ENCODE results near the gene SERPINA4.
"Not testable (repeated sequence)": the region's sequence is repeated elsewhere in the genome, so short reads cannot be mapped to it uniquely, and the experiment has no call there.

SERPINA4 gene

DNA sequence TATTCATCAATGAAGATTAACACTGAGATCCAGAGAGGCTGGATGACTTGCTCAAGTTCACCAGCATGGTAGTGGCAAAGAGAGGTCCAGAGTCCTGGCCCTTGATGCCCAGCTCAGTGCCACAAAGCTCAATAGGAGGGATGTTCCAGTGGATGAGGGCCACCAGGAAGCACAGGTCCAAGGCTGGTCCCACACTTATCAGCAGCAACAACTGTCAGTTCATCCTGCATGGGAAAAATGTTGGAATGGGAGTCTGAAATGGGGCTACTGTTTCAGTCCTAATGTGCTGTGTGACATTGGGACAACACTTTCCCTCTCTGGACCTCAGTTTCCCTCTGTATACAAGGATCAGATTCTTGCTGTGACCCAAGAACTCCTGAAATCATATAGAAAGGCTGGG is 31.2 kb downstream of the SERPINA4 start:
- no peak for DNase-seq (ENCODE audit: low spot score)

DNA sequence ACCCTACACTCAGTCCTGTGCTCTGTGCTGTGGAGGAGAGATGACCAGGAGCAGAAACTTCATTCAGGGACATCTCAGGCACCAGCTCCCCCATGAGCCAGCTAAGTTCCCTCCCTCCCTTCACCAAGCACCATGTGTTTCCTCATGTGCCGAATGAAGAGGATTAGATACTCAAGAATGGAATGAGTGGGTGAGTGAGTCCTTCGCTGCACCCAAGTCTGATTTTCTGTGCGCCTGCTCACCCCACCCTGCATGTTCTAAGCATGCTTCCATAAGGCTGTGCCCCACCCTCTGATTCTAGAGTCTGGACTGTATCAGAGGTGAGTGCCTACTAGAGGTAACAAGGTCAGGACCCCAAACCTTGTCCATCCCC is 32.1 kb downstream of the SERPINA4 start:
- no peak for DNase-seq (ENCODE audit: low spot score)

DNA sequence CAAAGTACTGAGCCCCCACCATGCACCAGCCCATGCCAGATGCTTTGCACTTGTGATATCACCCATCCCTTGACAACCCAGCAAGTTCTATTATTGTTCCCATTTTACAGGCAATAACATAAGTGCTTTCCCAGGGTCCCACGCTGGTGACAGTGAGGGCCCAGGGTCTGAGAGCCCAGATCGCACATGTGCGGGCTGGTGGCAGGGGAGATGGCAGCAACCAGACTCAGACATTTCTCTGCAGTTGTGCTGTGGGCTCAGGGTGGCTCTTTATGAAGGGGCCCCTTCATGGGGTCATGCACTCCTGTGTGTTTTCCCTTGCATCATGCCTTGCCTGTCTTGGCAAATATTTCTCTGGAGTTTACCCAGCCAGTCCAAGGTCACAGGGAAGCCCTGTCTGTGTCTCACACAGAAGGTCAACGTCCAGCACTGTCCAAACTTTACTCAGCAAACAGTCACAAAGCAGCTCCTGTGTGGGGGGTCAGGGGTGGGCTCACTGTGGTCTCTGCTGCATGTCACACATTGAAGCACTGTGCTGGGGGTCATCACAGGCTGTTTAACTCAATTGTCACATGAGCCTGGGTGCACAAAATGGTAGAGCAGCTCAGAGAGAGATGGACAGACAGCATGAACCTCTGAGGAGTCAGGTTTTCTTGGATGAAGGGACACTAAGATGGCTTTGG is 32.6 kb downstream of the SERPINA4 start:
- DNase-seq (ENCODE audit: low spot score), result no peak

DNA sequence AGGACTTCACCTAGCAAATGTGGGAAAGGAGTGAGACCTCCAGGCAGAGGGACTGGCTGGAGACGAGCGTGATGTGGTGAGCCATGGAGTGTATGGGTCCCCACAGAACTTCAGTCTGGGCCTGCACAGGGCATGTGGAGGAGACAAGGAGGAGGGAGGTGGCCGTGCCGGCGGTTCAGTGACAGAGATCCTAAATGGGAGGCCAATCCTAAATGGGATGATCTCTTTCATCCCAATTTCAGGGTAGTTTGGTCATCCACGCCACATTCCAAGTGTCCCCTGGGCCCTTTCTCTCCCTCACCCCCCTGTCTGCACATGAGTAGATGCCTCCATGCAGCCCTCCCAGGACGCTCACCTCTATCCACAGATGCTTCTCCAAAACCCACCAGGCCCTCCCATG is 33.2 kb downstream of the SERPINA4 start:
- no peak for DNase-seq (ENCODE audit: low spot score)

DNA sequence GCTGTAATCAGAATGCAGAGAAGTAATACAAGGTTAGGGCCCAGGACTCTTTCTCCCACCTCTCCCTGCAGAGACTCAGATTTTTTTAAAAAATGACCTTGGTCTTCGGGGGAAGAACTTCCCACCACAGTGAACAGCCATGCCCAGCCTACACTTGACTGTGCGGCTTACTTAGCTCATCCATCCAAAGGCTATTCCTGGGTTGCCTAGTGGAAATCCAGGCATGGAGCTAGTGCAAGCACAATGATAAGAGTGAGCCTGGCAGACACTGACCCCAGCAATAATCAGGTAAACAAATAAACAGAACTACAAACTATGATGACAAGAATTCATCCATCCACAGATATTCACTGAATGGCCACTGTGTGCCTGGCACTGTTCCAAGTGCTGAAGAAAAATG is 34.7 kb downstream of the SERPINA4 start:
- DNase-seq (ENCODE audit: low spot score), result no peak

DNA sequence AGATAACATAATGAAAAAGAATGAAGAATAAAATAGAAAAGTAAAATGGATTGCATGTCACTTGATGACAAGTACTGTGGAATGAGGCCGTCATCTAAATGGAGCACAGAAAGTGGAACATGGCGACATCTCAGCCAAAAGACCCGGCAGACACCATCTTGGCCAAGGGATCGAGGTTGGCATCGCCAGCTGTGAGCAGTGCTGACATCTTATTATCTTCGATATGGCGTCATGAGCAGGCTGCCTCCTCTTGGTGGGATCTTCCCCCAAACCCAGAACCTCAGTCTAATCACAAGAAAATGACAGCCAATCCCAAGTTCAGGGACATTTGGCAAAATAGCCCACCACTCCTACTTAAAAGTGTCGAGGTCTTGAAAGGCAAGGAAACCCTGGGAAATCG is 35.1 kb downstream of the SERPINA4 start:
- no peak for DNase-seq (ENCODE audit: low spot score)

DNA sequence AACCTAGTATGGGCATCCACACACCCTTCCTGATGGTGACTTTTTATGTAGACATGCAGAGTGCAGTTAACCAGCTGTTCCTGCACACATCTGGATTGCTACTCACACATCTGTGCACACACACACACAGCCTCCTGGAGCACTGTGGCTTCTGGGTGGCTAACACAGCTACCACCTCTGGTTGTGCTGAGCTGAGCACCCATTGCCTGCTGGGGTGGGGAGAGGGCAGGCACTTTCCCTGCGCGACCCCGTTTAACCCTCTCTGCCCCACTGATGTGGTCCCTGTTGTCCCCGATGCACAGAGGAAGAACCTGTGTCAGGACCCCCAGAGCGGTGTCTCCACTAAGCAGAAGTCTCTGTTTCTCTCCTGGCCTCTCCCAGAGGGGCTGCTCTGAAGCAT is 36.5 kb downstream of the SERPINA4 start:
- DNase-seq (ENCODE audit: low spot score), result no peak

DNA sequence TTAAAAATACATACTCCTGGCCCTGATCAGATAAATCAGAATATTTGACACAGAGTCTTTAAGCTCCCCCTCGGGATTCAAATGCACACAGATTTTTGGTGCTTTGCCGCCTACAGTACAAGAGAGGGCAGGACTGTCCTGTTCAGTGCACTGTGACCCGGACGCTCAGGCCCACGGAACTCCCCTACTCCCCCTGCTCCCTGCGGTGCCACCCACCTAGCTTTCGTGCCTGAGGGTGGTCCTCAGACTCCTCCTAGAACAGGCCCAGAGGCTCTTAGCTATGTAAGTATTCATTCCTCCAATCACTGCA is 37.2 kb downstream of the SERPINA4 start:
- DNase-seq (ENCODE audit: low spot score), result no peak

DNA sequence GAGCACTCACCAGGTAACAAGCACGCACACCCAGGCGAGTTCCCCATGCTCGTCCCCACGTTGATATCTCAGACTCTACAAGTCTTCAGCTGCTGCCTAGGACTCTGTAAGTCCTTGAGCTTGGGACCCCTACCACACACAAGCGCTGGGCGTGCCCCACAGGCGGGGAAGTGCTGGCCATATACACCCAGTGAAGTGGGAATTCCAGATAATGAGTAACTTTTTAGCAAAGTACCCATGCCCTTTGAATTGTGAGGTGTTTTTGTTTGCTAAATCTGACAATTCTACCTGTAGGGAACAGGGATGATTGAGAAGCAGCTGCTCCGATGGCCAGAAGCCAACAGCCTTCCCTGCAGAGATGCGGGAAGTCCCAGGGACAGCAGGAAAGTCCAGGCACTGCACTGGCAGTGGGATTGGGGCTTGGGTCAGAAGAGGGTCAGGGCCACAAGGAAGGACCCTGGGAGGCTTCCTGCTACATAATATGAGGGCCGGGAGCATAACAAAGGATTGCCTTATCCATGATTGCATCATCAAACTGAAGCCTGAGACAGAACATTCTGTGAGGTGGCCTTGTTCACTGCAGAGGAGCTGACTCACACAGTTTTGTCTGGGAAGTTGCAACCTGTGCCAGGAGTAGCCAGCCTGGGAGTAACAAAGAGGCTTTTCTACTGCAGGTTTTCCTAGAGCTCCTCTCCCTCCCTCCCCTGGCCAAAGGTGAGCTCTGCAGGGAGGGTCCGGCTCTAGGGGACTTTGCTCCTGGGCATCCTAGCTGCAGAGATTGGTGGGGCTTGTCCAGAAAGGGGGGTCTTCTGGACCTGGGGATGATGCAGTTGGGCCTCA is 37.8 kb downstream of the SERPINA4 start:
- DNase-seq (ENCODE audit: low spot score), result peak; percentile 87

DNA sequence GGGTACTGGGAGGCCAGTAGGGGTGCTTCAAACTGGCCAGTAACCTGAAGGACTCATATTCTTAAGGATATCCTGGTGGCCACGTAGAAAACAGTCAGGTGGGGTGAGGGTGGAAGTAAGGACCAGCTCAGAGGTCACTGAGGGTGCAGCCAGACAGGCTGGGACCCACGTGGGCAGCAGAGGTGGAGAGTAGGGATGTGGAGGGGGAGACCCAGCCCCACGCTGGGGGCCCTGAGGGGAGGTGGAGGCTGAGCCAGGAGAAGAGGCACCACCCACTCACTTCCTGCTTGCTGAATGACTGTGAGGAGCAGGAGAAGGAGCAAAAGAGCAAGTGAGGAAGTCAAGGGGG is 38.4 kb downstream of the SERPINA4 start:
- no peak for DNase-seq (ENCODE audit: low spot score)

DNA sequence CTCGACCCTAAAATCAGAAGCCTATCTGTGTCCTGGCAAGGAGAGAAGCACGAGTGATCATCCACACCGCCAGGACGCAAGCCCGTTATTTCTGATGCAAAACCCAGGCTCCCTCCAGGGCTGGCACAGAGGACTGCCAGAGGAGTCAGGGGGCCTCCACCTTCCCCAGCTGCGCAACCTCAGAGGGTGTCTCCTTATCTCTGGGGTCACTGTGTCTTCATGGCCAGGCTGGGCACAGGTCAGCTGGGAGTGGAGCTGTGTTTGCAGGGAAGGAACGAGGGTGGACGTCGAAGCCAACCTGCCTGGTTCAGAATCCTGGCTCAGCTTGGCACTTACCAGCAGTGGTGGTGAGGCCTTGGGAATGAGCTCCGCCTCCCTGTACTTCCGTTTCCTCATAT is 38.9 kb downstream of the SERPINA4 start:
- no peak for DNase-seq (ENCODE audit: low spot score)

DNA sequence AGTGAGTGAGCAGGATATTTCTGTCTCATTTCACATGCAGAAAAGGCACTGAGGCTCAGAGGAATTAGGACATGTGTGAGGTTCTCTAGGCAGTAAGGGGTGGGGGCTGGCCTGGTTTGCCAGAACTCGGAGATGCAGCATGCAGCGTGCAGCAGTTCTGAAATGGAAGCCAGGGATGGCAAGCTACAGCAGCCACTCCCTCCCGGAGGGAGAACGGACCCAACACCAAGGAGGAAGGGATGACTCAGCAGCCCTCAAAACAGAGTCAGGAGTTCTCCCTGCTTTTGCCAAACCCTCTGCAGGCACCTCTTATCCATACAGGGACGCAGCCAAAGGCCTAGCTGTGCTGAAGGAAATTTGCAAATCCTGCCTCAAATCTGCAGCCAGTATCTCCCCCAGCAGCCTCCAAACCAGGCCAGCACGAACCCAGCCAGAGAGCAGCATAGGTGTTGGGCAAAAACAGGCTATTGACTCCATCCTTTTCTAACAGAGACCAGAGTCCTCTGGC is 40.7 kb downstream of the SERPINA4 start:
- peak; percentile 90 for DNase-seq (ENCODE audit: low spot score)

DNA sequence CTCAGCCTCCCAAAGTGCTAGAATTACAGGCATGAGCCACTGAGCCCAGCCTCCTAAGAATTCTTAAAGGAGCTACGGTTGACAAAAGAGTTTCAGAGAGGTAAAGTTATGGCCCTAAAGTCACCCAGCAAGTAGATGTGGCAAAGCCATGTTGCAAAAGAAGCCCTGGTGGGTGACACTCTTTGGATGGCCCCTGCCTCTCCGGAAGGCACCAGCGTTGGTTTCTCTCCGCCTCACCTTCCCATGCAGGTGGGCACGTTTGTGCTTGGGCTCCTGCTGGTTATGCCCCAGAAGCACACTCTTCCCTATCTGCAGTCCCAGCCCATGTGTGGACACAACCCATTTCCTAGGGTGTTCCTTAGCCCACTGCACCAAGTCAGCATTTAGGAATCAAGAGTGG is 41.5 kb downstream of the SERPINA4 start:
- no peak for DNase-seq (ENCODE audit: low spot score)

DNA sequence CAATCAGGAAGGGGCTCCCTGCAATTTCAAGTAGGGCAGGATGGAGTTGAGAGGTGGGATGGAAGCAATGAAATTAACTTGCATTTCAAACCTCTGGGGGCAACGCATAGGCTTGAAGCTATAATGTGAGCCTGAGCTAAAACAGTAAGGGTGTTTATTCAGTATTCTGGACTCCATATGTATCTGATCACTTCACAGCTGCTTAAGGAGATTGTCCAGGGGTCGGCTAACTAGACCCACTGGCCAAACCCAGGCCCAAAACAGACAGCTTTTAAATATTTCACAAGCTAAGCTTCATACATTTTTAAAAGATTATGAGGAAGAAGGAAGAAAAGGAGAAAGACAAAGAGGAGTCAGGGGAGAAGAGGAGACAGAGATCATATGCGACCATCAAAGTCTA is 44.1 kb downstream of the SERPINA4 start:
- DNase-seq (ENCODE audit: low spot score), result no peak

DNA sequence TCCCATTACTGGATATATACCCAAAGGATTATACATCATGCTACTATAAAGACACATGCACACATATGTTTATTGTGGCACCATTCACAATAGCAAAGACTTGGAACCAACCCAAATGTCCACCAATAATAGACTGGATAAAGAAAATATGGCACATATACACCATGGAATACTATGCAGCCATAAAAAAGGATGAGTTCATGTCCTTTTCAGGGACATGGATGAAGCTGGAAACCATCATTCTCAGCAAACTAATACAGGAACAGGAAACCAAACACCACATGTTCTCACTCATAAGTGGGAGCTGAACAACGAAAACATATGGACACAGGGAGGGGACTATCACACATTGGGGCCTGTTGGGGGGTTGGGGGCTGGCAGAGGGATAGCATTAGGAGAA is 47.7 kb downstream of the SERPINA4 start:
- not testable (repeated sequence) for DNase-seq (ENCODE audit: low spot score)

DNA sequence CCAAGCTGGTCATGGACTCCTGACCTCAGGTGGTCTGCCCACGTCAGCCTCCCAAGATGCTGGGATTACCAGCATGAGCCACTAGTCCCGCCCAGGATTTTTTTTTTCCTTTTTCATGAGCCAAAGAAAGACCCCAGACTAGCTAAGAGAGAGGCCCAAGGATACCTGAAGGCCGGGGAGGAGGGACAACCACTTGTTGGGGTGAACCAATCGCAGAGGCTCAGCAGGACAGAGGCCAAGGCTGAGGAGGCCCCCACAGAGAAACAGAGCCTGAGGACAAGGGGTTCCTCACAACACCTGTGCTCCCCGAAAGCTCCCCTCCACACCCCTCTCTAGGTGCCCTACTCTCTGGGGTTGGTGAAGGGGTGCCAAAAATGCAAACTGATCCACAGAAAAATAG is 49.9 kb downstream of the SERPINA4 start:
- no peak for DNase-seq (ENCODE audit: low spot score)

DNA sequence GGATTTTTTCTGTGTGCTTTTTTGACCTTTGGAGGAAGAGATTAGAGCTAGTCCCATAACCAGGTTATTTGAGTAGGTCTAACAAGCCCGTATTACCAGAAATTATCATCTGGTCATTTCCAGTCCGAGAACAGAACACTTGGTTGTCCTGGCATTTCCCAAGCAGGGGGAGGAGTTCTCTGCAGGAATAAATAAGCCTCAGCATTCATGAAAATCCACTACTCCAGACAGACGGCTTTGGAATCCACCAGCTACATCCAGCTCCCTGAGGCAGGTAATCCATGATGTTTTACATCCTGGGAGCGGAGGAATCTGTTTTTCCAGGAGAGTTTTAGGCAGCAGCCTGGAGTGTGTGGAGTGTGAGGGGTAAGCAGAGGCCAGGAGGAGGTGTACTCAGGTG is 50.9 kb downstream of the SERPINA4 start, which contains the start of gene SERPINA3:
Gene SERPINA3 (plus strand): TSS at position 218 of the 400 bp plus-strand sequence. CDS start 2,051 bp downstream, outside the sequence.
- no peak for DNase-seq (ENCODE audit: low spot score)

DNA sequence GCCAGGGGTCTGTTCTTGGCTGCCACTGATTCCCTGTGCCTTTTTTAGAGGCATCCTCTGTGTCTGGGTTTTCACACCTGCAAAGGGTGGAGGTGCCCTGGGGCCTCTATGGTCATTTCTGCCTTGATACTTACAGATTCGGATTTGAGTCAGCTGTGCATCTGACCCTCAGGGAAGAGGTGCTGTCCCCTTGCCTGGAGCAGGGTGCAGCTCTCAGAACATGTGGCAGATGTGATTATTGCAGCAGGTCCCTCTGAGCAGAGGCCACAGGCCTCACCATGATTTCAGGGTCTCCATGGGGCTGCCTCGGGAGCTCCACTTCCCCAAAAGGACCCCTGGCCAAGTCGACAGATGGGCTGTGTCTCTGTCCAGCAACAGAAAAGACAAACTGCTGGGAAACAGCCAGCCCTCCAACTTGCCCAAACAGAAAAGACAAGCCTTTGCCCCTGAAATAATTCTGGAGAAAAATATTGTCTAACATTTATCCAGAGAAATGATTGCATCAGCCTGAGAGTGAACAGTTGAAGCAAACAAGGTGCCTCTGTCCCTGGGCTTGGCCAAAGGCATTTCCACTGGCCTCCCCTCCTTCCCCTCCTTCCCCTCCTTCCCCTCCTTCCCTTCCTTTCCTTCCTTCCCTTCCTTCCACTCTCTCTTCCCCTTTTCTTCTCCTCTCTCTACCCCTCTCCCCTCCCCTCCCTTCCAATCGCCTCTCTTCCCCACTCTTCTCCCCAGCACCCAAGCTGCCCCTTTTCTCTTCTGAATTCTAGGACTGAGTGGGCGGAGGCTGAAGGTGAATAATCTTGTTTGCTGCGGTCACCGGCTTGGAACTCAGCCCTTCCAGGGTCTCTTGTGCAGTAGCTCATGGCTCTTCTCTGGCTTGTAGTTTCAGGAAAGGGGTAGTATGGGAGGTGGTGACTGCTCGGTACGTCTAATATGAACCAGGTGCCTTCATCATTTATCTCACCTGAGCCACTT is 51.6 kb downstream of the SERPINA4 start:
- DNase-seq (ENCODE audit: low spot score), result no peak

DNA sequence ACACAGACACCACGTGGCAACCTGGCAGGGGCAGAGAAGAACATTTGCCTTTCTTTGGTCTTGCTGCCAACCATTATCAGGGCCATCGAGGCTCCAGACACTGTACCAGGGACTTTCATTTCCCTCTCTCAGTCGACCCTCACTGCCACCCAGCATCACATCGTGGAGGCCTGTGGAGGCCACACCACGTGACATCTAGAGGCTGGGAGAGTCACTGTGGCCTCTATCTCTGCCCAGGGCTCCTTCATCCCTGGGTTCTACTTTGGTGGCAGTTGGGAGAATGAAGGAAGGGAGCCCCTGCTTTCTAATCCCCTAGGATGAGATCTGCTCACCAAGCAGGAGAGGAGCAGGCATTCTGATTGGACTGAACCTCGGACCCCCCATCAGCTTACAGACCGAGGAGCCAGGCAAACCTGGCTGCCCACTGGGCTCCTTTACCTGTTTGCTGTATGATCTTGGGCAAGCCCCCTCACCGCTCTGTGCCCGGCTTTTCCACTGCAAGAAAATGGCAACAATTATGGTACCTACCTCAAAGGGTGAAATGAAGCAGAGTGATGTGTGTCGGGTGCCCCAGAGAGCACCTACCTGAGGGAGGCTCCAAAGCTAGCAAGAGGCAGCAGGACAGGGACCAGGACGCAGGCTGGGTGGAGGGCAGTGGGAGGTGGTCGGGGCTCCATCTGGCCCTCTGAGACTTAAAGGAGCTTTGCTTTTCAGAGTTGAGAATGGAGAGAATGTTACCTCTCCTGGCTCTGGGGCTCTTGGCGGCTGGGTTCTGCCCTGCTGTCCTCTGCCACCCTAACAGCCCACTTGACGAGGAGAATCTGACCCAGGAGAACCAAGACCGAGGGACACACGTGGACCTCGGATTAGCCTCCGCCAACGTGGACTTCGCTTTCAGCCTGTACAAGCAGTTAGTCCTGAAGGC is 52.7 kb downstream of the SERPINA4 start:
- DNase-seq (ENCODE audit: low spot score), result no peak

DNA sequence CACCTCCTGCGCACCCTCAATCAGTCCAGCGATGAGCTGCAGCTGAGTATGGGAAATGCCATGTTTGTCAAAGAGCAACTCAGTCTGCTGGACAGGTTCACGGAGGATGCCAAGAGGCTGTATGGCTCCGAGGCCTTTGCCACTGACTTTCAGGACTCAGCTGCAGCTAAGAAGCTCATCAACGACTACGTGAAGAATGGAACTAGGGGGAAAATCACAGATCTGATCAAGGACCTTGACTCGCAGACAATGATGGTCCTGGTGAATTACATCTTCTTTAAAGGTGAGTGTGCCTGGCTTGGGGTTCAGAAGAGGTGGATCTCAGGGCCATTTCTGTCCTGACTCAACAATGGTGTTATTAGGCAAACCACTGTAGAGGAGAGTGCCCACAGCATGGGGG is 53.6 kb downstream of the SERPINA4 start:
- DNase-seq (ENCODE audit: low spot score), result no peak

DNA sequence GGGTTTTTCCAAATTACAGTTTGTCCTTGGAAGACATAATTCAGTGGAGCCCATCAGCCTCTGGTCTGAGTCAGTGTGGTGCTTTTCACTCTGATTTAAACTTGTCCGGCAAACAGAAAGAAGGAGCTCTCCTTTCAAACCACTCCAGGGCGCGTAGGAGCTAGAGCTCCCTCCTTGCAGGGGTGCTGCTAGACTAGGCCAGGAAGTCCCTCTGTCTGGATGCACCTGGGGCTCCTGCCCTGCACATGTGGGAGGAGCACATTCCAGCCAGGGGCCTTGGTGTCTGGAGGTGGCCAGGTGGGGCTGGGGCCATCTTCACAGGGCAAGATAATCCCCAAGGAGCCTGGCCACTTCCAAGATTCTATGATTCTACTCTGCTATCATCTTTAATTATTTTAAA is 54.0 kb downstream of the SERPINA4 start:
- no peak for DNase-seq (ENCODE audit: low spot score)
